Smooth muscle cell (in vitro differentiated cells): Measurements from ENCODE around the gene BAZ1B. TPM values are rescaled to one million over a fixed set of nuclear protein-coding genes. Genes with fewer than 3 reads are reported as not detected.

Experiments used
- DNase-seq: peaks from one replicate; lab custom pipeline; 2025; ENCODE audit not compliant: unreplicated experiment; lab: John Stamatoyannopoulos, UW
- H2AFZ ChIP-seq: fragments of 200-600 bp; sonication (generic); 2 replicates; pipeline ENCODE4 v1.6.0; 2016; ENCODE audit warnings: antibody characterized with exemption, low read depth, mild to moderate bottlenecking
- H3F3A ChIP-seq: fragments of 200-600 bp; sonication (generic); 2 replicates; pipeline ENCODE4 v1.6.0; 2017; ENCODE audit warnings: antibody characterized with exemption, low read depth
- H3K27ac ChIP-seq: fragments of 200-600 bp; sonication (generic); 2 replicates; pipeline ENCODE4 v1.5.1; 2016; ENCODE audit warnings: low read depth, mild to moderate bottlenecking
- H3K27me3 ChIP-seq: fragments of 200-600 bp; sonication (generic); 2 replicates; pipeline ENCODE4 v1.6.1; 2016; ENCODE audit warnings: low read depth, mild to moderate bottlenecking
- H3K36me3 ChIP-seq: fragments of 200-600 bp; sonication (generic); 2 replicates; pipeline ENCODE4 v1.5.1; 2016; ENCODE audit warnings: low read depth
- H3K4me1 ChIP-seq: fragments of 200-600 bp; sonication (generic); 2 replicates; pipeline ENCODE4 v1.5.1; 2016; ENCODE audit warnings: low read depth
- H3K4me2 ChIP-seq: fragments of 200-600 bp; sonication (generic); 2 replicates; pipeline ENCODE4 v1.6.0; 2016; ENCODE audit warnings: mild to moderate bottlenecking
- H3K4me3 ChIP-seq: fragments of 200-600 bp; sonication (generic); 2 replicates; pipeline ENCODE4 v1.5.1; 2016; ENCODE audit warnings: mild to moderate bottlenecking
- H3K79me2 ChIP-seq: fragments of 200-600 bp; sonication (generic); 2 replicates; pipeline ENCODE4 v1.6.0; 2016; ENCODE audit warnings: low read depth, mild to moderate bottlenecking
- H3K9ac ChIP-seq: fragments of 200-600 bp; sonication (generic); 2 replicates; pipeline ENCODE4 v1.6.0; 2016; ENCODE audit warnings: low read depth
- H3K9me3 ChIP-seq: fragments of 200-600 bp; sonication (generic); replicated peaks from 2 replicates; pipeline ENCODE4 v1.5.1; 2016; ENCODE audit warnings: low read depth
- H4K20me1 ChIP-seq: fragments of 200-600 bp; sonication (generic); 2 replicates; pipeline ENCODE4 v1.6.0; 2016; ENCODE audit warnings: low read depth
- CTCF ChIP-seq: fragments of 200-600 bp; sonication (generic); IDR thresholded peaks from 2 replicates; pipeline ENCODE4 v1.5.1; 2017; ENCODE audit warnings: borderline replicate concordance, mild to moderate bottlenecking, antibody characterized with exemption; ENCODE audit not compliant: insufficient read depth, poor library complexity, severe bottlenecking
- WGBS: methylation state at CpG from one replicate; pipeline ENCODE4 v1.1.7; 2016; ENCODE audit warnings: low lambda C conversion rate; 5-methylcytosine and 5-hydroxymethylcytosine counted together
- polyA plus RNA-seq: library from polyadenylated mRNA; unstranded; fragments of >200 nt; fragmentation: Nextera tagmentation; extraction: Ambion mirVana; gene quantifications from 2 replicates; pipeline ENCODE4 v1.2.1, GENCODE V29; 2016
- total RNA-seq: library from RNA; depleted of rRNA; stranded (reverse); fragments of >200 nt; gene quantifications from 2 replicates; pipeline ENCODE4 v1.2.3, GENCODE V29; 2014

Gene BAZ1B
- total and polyA plus RNA-seq, 2 experiments from 2014 or later: 20.1 to 43.9 TPM

- peaks cover 7% of the 10 kb centered on the region for H3K4me1 ChIP-seq
- no peak overlapping the region for H2AFZ ChIP-seq
- no peaks in the 10 kb centered on the region for H4K20me1 ChIP-seq
- no peaks in the 10 kb centered on the region for H3K9me3 ChIP-seq
- H3K36me3 ChIP-seq: no peaks in the 10 kb centered on the region
- H3K4me3 ChIP-seq: no peak overlapping the region
- no peaks in the 10 kb centered on the region for H3K27me3 ChIP-seq
- H3F3A ChIP-seq: no peaks in the 10 kb centered on the region
- TF ChIP-seq CTCF: no peak
- WGBS: 92% methylated on average over 5 of the region's 6 CpGs
- no peaks in the 10 kb centered on the region for H3K79me2 ChIP-seq
- no peak overlapping the region for H3K27ac ChIP-seq
- H3K9ac ChIP-seq: no peak overlapping the region
- DNase-seq: no peak
- H3K4me2 ChIP-seq: no peak overlapping the region
Measured at GRCh38 chr7:73429622-73430505, 92.2 kb downstream of the BAZ1B start.

- no peak overlapping the region for H3K27ac ChIP-seq
Measured at GRCh38 chr7:73429215-73429614, 92.9 kb downstream of the BAZ1B start.

GRCh38 chr7:73427902-73428787, 93.9 kb downstream of the BAZ1B start:
- 98% methylated on average over 8 of the region's 8 CpGs for WGBS
- Histone ChIP-seq H3K36me3 (no peaks in the 10 kb centered on the region), H3K79me2 (no peaks in the 10 kb centered on the region), H3K9ac (no peak overlapping the region), H3K4me3 (no peak overlapping the region), H3K4me2 (no peak overlapping the region), H3K4me1 (peaks cover 14% of the 10 kb centered on the region), H3K9me3 (no peaks in the 10 kb centered on the region), H3K27ac (no peak overlapping the region), H4K20me1 (no peaks in the 10 kb centered on the region), H2AFZ (no peak overlapping the region), H3K27me3 (no peaks in the 10 kb centered on the region), H3F3A (no peaks in the 10 kb centered on the region)
- no peak for DNase-seq
- no peak for TF ChIP-seq CTCF

More at GRCh38 chr7:73429215-73429614, 92.9 kb downstream of the BAZ1B start:
- Histone ChIP-seq H3K4me2 (no peak overlapping the region), H4K20me1 (no peaks in the 10 kb centered on the region), H3K4me3 (no peak overlapping the region), H3K36me3 (no peaks in the 10 kb centered on the region), H3K79me2 (no peaks in the 10 kb centered on the region), H3K9me3 (no peaks in the 10 kb centered on the region), H3K4me1 (peaks cover 9% of the 10 kb centered on the region), H3K27me3 (no peaks in the 10 kb centered on the region), H3K9ac (no peak overlapping the region), H3F3A (no peaks in the 10 kb centered on the region), H2AFZ (no peak overlapping the region)
- TF ChIP-seq CTCF: no peak
- DNase-seq: no peak
- WGBS: 50% methylated on average over 16 of the region's 18 CpGs
